GM19468 (cell line): ENCODE data around the gene EPHB2.
"Not testable (repeated sequence)": the region's sequence is repeated elsewhere in the genome, so short reads cannot be mapped to it uniquely, and the experiment has no call there.

Source experiments
- ATAC-seq: cut with Tn5 transposase; IDR thresholded peaks from one replicate; pipeline ENCODE4 v1.9.1; 2021; ENCODE audit warnings: mild to moderate bottlenecking, moderate library complexity, moderate number of reproducible peaks; ENCODE audit not compliant: unreplicated experiment; ENCODE audit errors: extremely low read depth

The EPHB2 gene

GRCh38 chr1:22920734-22921451 is 210.3 kb downstream of the EPHB2 start:
- ATAC-seq = no peak

GRCh38 chr1:22921452-22922126 is 210.9 kb downstream of the EPHB2 start:
- no peak for ATAC-seq

- no peak for ATAC-seq
These were observed 212.0 kb downstream of the EPHB2 start for GRCh38 chr1:22922640-22923039.

GRCh38 chr1:22925111-22925510 is 214.5 kb downstream of the EPHB2 start:
- ATAC-seq = no peak

- no peak for ATAC-seq
These were observed 219.7 kb downstream of the EPHB2 start for GRCh38 chr1:22930240-22930912.

GRCh38 chr1:22932803-22933470 is 222.3 kb downstream of the EPHB2 start:
- no peak for ATAC-seq

- no peak for ATAC-seq
These were observed 224.8 kb downstream of the EPHB2 start for GRCh38 chr1:22935433-22935832.

GRCh38 chr1:22936681-22937080 is 226.0 kb downstream of the EPHB2 start:
- no peak for ATAC-seq

GRCh38 chr1:22941257-22941656 is 230.6 kb downstream of the EPHB2 start:
- no peak for ATAC-seq

- no peak for ATAC-seq
These were observed 233.9 kb downstream of the EPHB2 start for GRCh38 chr1:22944346-22945055.

GRCh38 chr1:22945171-22945570 is 234.5 kb downstream of the EPHB2 start:
- not testable (repeated sequence) for ATAC-seq

GRCh38 chr1:22949822-22950331 is 239.2 kb downstream of the EPHB2 start:
- ATAC-seq = no peak

- ATAC-seq = no peak
These were observed 241.2 kb downstream of the EPHB2 start for GRCh38 chr1:22951796-22952195.

- no peak for ATAC-seq
These were observed 242.0 kb downstream of the EPHB2 start for GRCh38 chr1:22952694-22953056.

GRCh38 chr1:22953057-22953739 is 242.6 kb downstream of the EPHB2 start:
- no peak for ATAC-seq

GRCh38 chr1:22953740-22954141 is 243.1 kb downstream of the EPHB2 start:
- ATAC-seq = no peak

- ATAC-seq = no peak
These were observed 244.5 kb downstream of the EPHB2 start for GRCh38 chr1:22955146-22955545.

- ATAC-seq = no peak
These were observed 246.4 kb downstream of the EPHB2 start for GRCh38 chr1:22957066-22957465.

- no peak for ATAC-seq
These were observed 247.9 kb downstream of the EPHB2 start for GRCh38 chr1:22958556-22958955.
